ENCODE data around the gene GALNT18.

Gene GALNT18

GRCh38 chr11:11621573-11622339 is at the start of gene GALNT18:
Gene GALNT18, minus strand, starts transcription at chr11:11622005.
- peak; percentile 93 for DNase-seq

GRCh38 chr11:11670574-11670973 is 48.8 kb upstream of the GALNT18 start:
- DNase-seq, result no peak

GRCh38 chr11:11669233-11669846 is 47.5 kb upstream of the GALNT18 start:
- DNase-seq, result no peak

GRCh38 chr11:11668781-11669180 is 47.0 kb upstream of the GALNT18 start:
- no peak for DNase-seq

- no peak for DNase-seq
Measured at GRCh38 chr11:11668274-11668673, 46.5 kb upstream of the GALNT18 start.

GRCh38 chr11:11667056-11667455 is 45.3 kb upstream of the GALNT18 start:
- no peak for DNase-seq

GRCh38 chr11:11665407-11665806 is 43.6 kb upstream of the GALNT18 start:
- DNase-seq, result no peak

- no peak for DNase-seq
Measured at GRCh38 chr11:11663907-11664306, 42.1 kb upstream of the GALNT18 start.

- DNase-seq, result no peak
Measured at GRCh38 chr11:11662578-11662977, 40.8 kb upstream of the GALNT18 start.

GRCh38 chr11:11661326-11662040 is 39.7 kb upstream of the GALNT18 start:
- DNase-seq, result no peak

GRCh38 chr11:11660363-11660740 is 38.5 kb upstream of the GALNT18 start:
- no peak for DNase-seq

GRCh38 chr11:11659567-11660362 is 38.0 kb upstream of the GALNT18 start:
- no peak for DNase-seq

- DNase-seq, result no peak
Measured at GRCh38 chr11:11657218-11657955, 35.6 kb upstream of the GALNT18 start.

- DNase-seq, result no peak
Measured at GRCh38 chr11:11641581-11641980, 19.8 kb upstream of the GALNT18 start.

- no peak for DNase-seq
Measured at GRCh38 chr11:11640996-11641395, 19.2 kb upstream of the GALNT18 start.

- DNase-seq, result no peak
Measured at GRCh38 chr11:11640152-11640551, 18.3 kb upstream of the GALNT18 start.

GRCh38 chr11:11636671-11637070 is 14.9 kb upstream of the GALNT18 start:
- DNase-seq, result no peak

- no peak for DNase-seq
Measured at GRCh38 chr11:11635443-11635842, 13.6 kb upstream of the GALNT18 start.

GRCh38 chr11:11629368-11629767 is 7.6 kb upstream of the GALNT18 start:
- no peak for DNase-seq

GRCh38 chr11:11628651-11629050 is 6.8 kb upstream of the GALNT18 start:
- DNase-seq, result no peak

- DNase-seq, result no peak
Measured at GRCh38 chr11:11626128-11626527, 4.3 kb upstream of the GALNT18 start.

GRCh38 chr11:11624926-11625325 is 3.1 kb upstream of the GALNT18 start:
- no peak for DNase-seq

All from activated CD4-positive, alpha-beta T cell treated with anti-CD3 and anti-CD28 coated beads, Interleukin-2, Interleukin-6, amounts not matched to agents 100 ng/mL and 50 ng/mL, durations not matched to agents 16 hours and 8 hours (primary cell).